Testis (tissue), 2 donors: ENCODE results near the gene QPCT.

Experiments
- POLR2A ChIP-seq: fragments of 450-650 bp; IDR thresholded peaks from one replicate; pipeline ENCODE4 v1.6.1; 2017; ENCODE audit warnings: antibody characterized with exemption, mild to moderate bottlenecking, moderate library complexity
- TF ChIP-seq, protein P1 (sequence below), 3 experiments: fragments of 450-650 bp in 2 of 3; fragments of 200-600 bp in 1 of 3; sonication (generic) in 1 of 3; IDR thresholded peaks; one replicate each; pipeline ENCODE4 v1.5.1; 2016 to 2019; ENCODE audit warnings: antibody characterized with exemption in 3 of 3, mild to moderate bottlenecking in 2 of 3, moderate library complexity in 1 of 3

DNA sequence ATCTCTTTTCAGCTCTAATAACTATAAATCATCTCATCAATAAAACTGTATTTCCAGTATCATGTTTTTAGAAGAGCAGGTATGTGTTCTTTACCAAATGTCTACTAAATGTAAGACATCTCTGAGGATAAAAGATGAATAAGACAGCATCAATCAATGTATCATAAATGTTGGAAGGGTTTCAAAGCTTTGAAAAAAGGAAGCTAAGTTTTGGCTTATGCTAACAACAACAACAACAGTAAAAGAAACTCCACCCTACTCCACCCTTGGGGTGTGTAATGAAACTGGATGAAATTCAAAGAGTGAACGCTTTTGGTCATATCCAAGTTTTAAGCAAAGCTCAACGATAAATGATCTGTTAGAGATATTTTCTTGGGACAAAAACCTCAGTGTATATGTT is 36.9 kb upstream of the QPCT start:
- TF ChIP-seq, protein P1, sequence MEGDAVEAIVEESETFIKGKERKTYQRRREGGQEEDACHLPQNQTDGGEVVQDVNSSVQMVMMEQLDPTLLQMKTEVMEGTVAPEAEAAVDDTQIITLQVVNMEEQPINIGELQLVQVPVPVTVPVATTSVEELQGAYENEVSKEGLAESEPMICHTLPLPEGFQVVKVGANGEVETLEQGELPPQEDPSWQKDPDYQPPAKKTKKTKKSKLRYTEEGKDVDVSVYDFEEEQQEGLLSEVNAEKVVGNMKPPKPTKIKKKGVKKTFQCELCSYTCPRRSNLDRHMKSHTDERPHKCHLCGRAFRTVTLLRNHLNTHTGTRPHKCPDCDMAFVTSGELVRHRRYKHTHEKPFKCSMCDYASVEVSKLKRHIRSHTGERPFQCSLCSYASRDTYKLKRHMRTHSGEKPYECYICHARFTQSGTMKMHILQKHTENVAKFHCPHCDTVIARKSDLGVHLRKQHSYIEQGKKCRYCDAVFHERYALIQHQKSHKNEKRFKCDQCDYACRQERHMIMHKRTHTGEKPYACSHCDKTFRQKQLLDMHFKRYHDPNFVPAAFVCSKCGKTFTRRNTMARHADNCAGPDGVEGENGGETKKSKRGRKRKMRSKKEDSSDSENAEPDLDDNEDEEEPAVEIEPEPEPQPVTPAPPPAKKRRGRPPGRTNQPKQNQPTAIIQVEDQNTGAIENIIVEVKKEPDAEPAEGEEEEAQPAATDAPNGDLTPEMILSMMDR (IDR thresholded peaks at IDR 0.05) = no peak
- no peak for TF ChIP-seq POLR2A
